ENCODE measurements around the gene PPP2R5B. TPM values are rescaled to one million over a fixed set of nuclear protein-coding genes. Genes with fewer than 3 reads are reported as not detected.
"Not testable (repeated sequence)": the region's sequence is repeated elsewhere in the genome, so short reads cannot be mapped to it uniquely, and the experiment has no call there.

Gene PPP2R5B
- total RNA-seq, 2 experiments from 2014 or later = 11.3 to 11.4 TPM

- Mint-ChIP-seq H3K27ac (no peak overlapping the region), H3K4me1 (no peaks in the 10 kb centered on the region), H3K4me3 (no peak overlapping the region), H3K27me3 (peaks cover 10% of the 10 kb centered on the region), H3K9me3 (no peaks in the 10 kb centered on the region), H3K36me3 (no peaks in the 10 kb centered on the region)
- DNase-seq = no peak
These were observed 29.7 kb downstream of the PPP2R5B start for GRCh38 chr11:64954201-64954600.

DNA sequence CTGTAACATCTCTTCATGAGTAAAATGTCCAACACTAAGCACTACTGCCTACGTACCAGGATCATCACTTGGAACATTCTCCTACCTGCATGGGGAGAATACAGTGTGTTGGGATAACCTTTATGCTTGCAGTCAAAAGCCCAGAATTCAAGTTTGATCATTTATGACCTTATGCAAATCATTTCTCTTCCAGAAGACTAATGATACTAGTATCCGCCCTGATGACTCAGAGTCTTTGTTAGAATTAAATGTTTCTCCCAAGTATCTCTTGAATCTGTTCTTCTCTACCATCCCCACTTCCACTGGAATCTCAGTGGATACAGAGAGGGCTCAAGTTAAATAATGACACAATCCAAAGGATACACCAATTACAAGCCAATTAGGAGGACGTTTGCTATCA, 35.0 kb downstream of the PPP2R5B start:
- Mint-ChIP-seq H3K9me3 (no peaks in the 10 kb centered on the region), H3K4me3 (no peak overlapping the region), H3K36me3 (no peaks in the 10 kb centered on the region), H3K27ac (no peak overlapping the region), H3K27me3 (peaks cover 1% of the 10 kb centered on the region), H3K4me1 (no peaks in the 10 kb centered on the region)
- no peak for DNase-seq

DNA sequence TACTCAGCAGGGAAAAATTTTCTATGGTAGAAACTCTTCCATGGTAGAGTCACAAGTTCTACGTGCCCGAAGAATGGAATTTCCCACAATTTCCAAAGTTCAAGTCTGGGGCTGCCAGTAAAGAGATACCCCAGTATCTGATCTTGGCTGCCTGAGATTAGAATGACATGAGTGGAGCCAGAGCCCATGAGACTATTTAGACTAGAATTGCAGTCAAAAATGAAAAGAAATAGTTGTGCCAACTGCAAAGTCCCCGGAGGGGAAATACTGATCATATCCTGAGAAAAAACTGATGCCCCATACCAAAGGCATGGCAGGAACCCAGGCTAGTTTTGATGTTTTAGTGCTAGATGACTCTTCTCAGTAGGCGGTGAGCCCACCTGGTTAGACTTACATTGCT, 36.2 kb downstream of the PPP2R5B start:
- Mint-ChIP-seq H3K4me1 (peaks cover 3% of the 10 kb centered on the region), H3K36me3 (no peaks in the 10 kb centered on the region), H3K27ac (no peak overlapping the region), H3K4me3 (no peak overlapping the region), H3K9me3 (no peaks in the 10 kb centered on the region), H3K27me3 (no peaks in the 10 kb centered on the region)
- DNase-seq = no peak

- Mint-ChIP-seq H3K9me3 (no peaks in the 10 kb centered on the region), H3K36me3 (no peaks in the 10 kb centered on the region), H3K4me3 (no peak overlapping the region), H3K27me3 (no peaks in the 10 kb centered on the region), H3K27ac (no peak overlapping the region), H3K4me1 (peaks cover 10% of the 10 kb centered on the region)
- no peak for DNase-seq
These were observed 38.7 kb downstream of the PPP2R5B start for GRCh38 chr11:64963072-64963631.

DNA sequence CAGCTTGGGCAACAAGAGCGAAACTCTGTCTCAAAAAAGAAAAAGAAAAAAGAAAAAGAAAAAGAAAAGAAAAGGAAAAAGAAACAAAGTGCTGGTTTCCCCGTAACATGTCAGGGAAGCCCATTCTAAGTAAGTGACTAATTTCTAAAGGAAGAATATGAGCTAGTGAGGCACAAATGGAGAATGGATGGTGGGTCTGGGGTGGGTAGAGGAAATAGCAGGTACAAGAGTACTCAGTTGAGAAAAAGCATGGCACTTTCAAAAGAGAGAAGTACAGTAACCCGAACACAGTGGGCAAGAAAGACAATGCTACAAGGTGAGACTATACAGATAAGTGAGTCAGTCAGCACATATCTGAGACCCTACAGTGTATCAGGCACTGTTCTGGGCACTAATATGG, 42.9 kb downstream of the PPP2R5B start:
- peaks cover 2% of the 10 kb centered on the region for H3K9me3 Mint-ChIP-seq
- peaks cover 32% of the 10 kb centered on the region for H3K4me1 Mint-ChIP-seq
- H3K27me3 Mint-ChIP-seq = peaks cover 4% of the 10 kb centered on the region
- H3K4me3 Mint-ChIP-seq = no peak overlapping the region
- DNase-seq = no peak
- H3K27ac Mint-ChIP-seq = peak overlapping the region; percentile 17
- peaks cover 3% of the 10 kb centered on the region for H3K36me3 Mint-ChIP-seq

DNA sequence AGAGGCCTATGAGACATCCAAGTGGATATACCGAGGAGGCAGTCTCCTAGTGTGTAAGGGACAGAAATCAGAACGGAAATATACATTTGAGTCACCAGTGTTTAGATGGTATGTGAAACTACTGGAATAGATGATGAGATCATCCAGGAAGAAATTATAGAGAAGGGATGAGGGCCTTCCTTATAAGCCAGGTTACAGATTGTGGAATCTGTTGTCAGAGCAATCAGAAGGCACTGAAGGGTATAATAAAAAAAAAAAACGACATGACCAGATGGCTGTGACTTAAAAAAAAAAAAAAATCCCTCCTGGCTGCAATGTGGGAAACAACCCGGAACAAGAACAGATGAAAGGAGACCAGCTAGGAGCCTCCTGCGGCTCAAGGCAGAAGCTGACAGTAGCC, 44.7 kb downstream of the PPP2R5B start:
- no peak for DNase-seq
- no peak overlapping the region for H3K4me3 Mint-ChIP-seq
- no peak overlapping the region for H3K27ac Mint-ChIP-seq
- H3K27me3 Mint-ChIP-seq = peaks cover 4% of the 10 kb centered on the region
- peaks cover 32% of the 10 kb centered on the region for H3K4me1 Mint-ChIP-seq
- H3K36me3 Mint-ChIP-seq = peaks cover 3% of the 10 kb centered on the region
- peaks cover 2% of the 10 kb centered on the region for H3K9me3 Mint-ChIP-seq

GRCh38 chr11:64970731-64971151, 46.3 kb downstream of the PPP2R5B start:
- H3K4me1 Mint-ChIP-seq = peaks cover 30% of the 10 kb centered on the region
- H3K27me3 Mint-ChIP-seq = peaks cover 4% of the 10 kb centered on the region
- H3K4me3 Mint-ChIP-seq = peak overlapping the region; percentile 59
- peak; percentile 38 for DNase-seq
- peaks cover 3% of the 10 kb centered on the region for H3K36me3 Mint-ChIP-seq
- H3K27ac Mint-ChIP-seq = peak overlapping the region; percentile 74
- H3K9me3 Mint-ChIP-seq = peaks cover 2% of the 10 kb centered on the region

GRCh38 chr11:64971421-64972233, 47.1 kb downstream of the PPP2R5B start, which contains the start of gene MAJIN:
TSS of gene MAJIN (minus strand) at chr11:64972108. CDS start at chr11:64959405, 12,703 bp downstream.
- H3K9me3 Mint-ChIP-seq = peaks cover 2% of the 10 kb centered on the region
- DNase-seq = peak; percentile 92
- peaks cover 30% of the 10 kb centered on the region for H3K4me1 Mint-ChIP-seq
- H3K27me3 Mint-ChIP-seq = peaks cover 4% of the 10 kb centered on the region
- H3K36me3 Mint-ChIP-seq = peaks cover 3% of the 10 kb centered on the region
- H3K4me3 Mint-ChIP-seq = peak within 1 kb of the TSS; percentile 59
- H3K27ac Mint-ChIP-seq = peak within 1 kb of the TSS; percentile 74

DNA sequence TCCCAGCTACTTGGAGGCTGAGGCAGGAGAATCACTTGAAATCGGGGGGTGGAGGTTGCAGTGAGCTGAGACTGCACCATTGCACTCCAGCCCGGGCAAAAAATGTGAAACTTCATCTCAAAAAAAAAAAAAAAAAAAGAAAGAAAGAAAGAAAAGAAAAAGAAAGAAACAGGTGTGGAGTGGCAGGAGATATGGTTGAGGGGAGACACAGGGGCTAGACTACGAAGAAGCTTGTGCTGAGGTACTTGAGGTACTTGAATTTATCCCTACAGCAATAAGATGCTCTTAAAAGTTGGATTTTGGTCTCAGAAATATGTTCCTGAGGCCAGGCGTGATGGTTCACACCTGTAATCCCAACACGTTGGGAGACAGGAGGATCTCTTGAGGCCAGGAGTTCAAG, 49.6 kb downstream of the PPP2R5B start:
- no peak overlapping the region for H3K4me3 Mint-ChIP-seq
- peaks cover 3% of the 10 kb centered on the region for H3K36me3 Mint-ChIP-seq
- no peak for DNase-seq
- no peak overlapping the region for H3K27ac Mint-ChIP-seq
- H3K9me3 Mint-ChIP-seq = peaks cover 2% of the 10 kb centered on the region
- H3K27me3 Mint-ChIP-seq = peaks cover 4% of the 10 kb centered on the region
- peaks cover 19% of the 10 kb centered on the region for H3K4me1 Mint-ChIP-seq

DNA sequence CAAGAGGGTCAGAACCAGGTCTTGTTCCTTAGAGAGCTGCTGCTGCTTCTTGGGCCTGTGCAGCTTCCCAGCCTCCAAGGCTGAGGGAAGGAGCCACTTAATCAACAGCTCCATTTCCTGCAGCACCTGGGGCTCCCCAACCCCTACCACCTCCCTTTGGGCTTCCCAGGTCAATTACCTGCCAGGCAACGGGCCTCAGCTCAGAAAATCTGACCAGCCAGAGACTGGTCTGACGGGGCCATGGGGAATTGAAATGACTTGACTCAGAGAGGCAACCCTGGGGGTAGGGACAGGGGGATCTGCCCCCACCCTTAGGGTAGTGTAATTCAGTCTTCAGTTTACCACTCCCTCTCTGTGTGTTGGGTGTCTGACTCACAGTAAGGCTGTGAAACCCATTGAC, 52.2 kb downstream of the PPP2R5B start:
- no peak overlapping the region for H3K4me3 Mint-ChIP-seq
- peaks cover 3% of the 10 kb centered on the region for H3K4me1 Mint-ChIP-seq
- no peaks in the 10 kb centered on the region for H3K9me3 Mint-ChIP-seq
- no peaks in the 10 kb centered on the region for H3K36me3 Mint-ChIP-seq
- no peaks in the 10 kb centered on the region for H3K27me3 Mint-ChIP-seq
- no peak for DNase-seq
- no peak overlapping the region for H3K27ac Mint-ChIP-seq

DNA sequence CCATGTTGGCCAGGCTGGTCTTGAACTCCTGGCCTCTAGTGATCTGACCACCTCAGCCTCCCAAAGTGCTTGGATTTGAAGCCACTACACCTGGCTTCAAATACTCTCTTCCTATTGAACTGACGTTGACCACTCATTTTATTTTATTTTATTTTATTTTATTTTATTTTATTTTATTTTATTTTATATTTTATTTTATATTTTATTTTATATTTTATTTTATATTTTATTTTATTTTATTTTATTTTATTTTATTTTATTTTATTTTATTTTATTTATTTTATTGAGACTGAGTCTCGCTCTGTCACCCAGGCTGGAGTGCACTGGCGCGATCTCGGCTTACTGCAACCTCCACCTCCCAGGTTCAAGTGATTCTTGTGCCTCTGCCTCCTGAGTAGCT, 58.9 kb downstream of the PPP2R5B start:
- peaks cover 12% of the 10 kb centered on the region for H3K27me3 Mint-ChIP-seq
- H3K36me3 Mint-ChIP-seq, H3K9me3 Mint-ChIP-seq, DNase-seq, H3K4me3 Mint-ChIP-seq, H3K4me1 Mint-ChIP-seq, H3K27ac Mint-ChIP-seq: not testable (repeated sequence)

Other genes with a start within 250 kb of the PPP2R5B start
- gene NRXN2, start 201.5 kb upstream of the PPP2R5B start, total RNA-seq = under 1 TPM; 0.20 to 0.58 TPM
- gene RASGRP2, start 180.5 kb upstream of the PPP2R5B start, total RNA-seq = 1 to 10 TPM; 3.5 to 4.6 TPM
- gene PYGM, start 164.7 kb upstream of the PPP2R5B start, total RNA-seq = 1 to 10 TPM; 1.6 to 1.8 TPM
- gene SF1, start 146.1 kb upstream of the PPP2R5B start, total RNA-seq = 100 to 1,000 TPM; 453 to 463 TPM
- 10 to 100 TPM; 60.4 to 63.8 TPM for gene MAP4K2, start 121.5 kb upstream of the PPP2R5B start, total RNA-seq
- gene MEN1, start 114.1 kb upstream of the PPP2R5B start, total RNA-seq = 10 to 100 TPM; 35.8 to 37.0 TPM
- gene CDC42BPG, start 80.0 kb upstream of the PPP2R5B start, total RNA-seq = under 1 TPM; 0.46 to 0.54 TPM
- 100 to 1,000 TPM; 103 to 112 TPM for gene EHD1, start 46.1 kb upstream of the PPP2R5B start, total RNA-seq
- 10 to 100 TPM; 17.3 to 18.0 TPM for gene ATG2A, start 7.5 kb upstream of the PPP2R5B start, total RNA-seq
- not detected for gene GPHA2, start 11.2 kb downstream of the PPP2R5B start, total RNA-seq
- under 1 TPM in 1 of 2 experiments, not detected in 1; 0.14 TPM for gene MAJIN, start 47.4 kb downstream of the PPP2R5B start, total RNA-seq
- under 1 TPM in 1 of 2 experiments, not detected in 1; 0.08 TPM for gene BATF2, start 72.3 kb downstream of the PPP2R5B start, total RNA-seq
- 100 to 1,000 TPM; 114 TPM for gene ARL2, start 89.5 kb downstream of the PPP2R5B start, total RNA-seq
- 1 to 10 TPM; 7.3 to 9.0 TPM for gene SNX15, start 102.8 kb downstream of the PPP2R5B start, total RNA-seq
- gene SAC3D1, start 116.5 kb downstream of the PPP2R5B start, total RNA-seq = 10 to 100 TPM; 16.2 to 17.3 TPM
- 10 to 100 TPM in 1 of 2 experiments, 1 to 10 TPM in 1; 9.8 to 10.3 TPM for gene NAALADL1, start 133.9 kb downstream of the PPP2R5B start, total RNA-seq
- 100 to 1,000 TPM; 130 to 134 TPM for gene CDCA5, start 159.4 kb downstream of the PPP2R5B start, total RNA-seq
- gene ZFPL1, start 159.5 kb downstream of the PPP2R5B start, total RNA-seq = 10 to 100 TPM; 25.2 to 27.4 TPM
- gene VPS51, start 171.5 kb downstream of the PPP2R5B start, total RNA-seq = 100 to 1,000 TPM in 1 of 2 experiments, 10 to 100 TPM in 1; 88.0 to 108 TPM
- gene TM7SF2, start 187.2 kb downstream of the PPP2R5B start, total RNA-seq = 10 to 100 TPM; 12.3 to 14.7 TPM
- 10 to 100 TPM; 14.9 to 15.1 TPM for gene ZNHIT2, start 193.0 kb downstream of the PPP2R5B start, total RNA-seq
- gene FAU, start 197.4 kb downstream of the PPP2R5B start, total RNA-seq = 1,000 to 10,000 TPM; 1,087 to 1,097 TPM
- 100 to 1,000 TPM in 1 of 2 experiments, 10 to 100 TPM in 1; 99.9 to 100 TPM for gene MRPL49, start 197.6 kb downstream of the PPP2R5B start, total RNA-seq
- gene SYVN1, start 209.8 kb downstream of the PPP2R5B start, total RNA-seq = 10 to 100 TPM; 27.5 to 29.3 TPM
- gene SPDYC, start 245.5 kb downstream of the PPP2R5B start, total RNA-seq = not detected